Nephron progenitor cell (in vitro differentiated cells): Measurements from ENCODE around the gene SRSF7.

Source experiments
- DNase-seq: peaks from one replicate; pipeline ENCODE4 v3.0.0; 2021
- H3K27ac Mint-ChIP-seq: 2 replicates; pipeline ENCODE4 v1.8.0; 2021; ENCODE audit warnings: mild to moderate bottlenecking, moderate library complexity, mixed read lengths
- H3K27me3 Mint-ChIP-seq: 2 replicates; pipeline ENCODE4 v1.8.0; 2021; ENCODE audit warnings: mild to moderate bottlenecking, low read depth, mixed read lengths; ENCODE audit not compliant: poor library complexity
- H3K36me3 Mint-ChIP-seq: 2 replicates; pipeline ENCODE4 v1.8.0; 2021; ENCODE audit warnings: low read depth, mixed read lengths
- H3K4me1 Mint-ChIP-seq: 2 replicates; pipeline ENCODE4 v1.8.0; 2021; ENCODE audit warnings: mixed read lengths
- H3K4me3 Mint-ChIP-seq: 2 replicates; pipeline ENCODE4 v1.8.0; 2021; ENCODE audit warnings: mild to moderate bottlenecking, moderate library complexity, mixed read lengths
- H3K9me3 Mint-ChIP-seq: 2 replicates; pipeline ENCODE4 v1.8.0; 2021; ENCODE audit warnings: mild to moderate bottlenecking, moderate library complexity, mixed read lengths
- TF ChIP-seq, protein P1 (sequence below): fragments of 200-600 bp; sonication (generic); IDR thresholded peaks from 2 replicates; pipeline ENCODE4 v1.5.0; 2021; ENCODE audit warnings: antibody characterized with exemption

Gene SRSF7

DNA sequence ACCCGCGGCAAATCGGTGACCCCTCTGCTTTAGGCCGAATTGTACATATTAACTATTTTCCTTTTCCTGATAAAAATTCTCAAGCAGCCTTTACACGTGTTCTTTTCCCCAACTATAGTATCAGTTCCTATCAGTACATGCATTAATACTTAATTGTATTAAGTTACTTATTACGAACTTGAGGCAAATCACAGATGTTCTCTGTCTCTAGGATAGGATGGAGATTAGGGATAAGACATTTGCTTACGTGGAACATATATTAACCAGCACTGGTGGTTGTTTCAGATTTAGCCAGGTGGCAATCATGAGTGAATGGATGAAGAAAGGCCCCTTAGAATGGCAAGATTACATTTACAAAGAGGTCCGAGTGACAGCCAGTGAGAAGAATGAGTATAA is 27.5 kb upstream of the SRSF7 start:
- DNase-seq: no peak
- TF ChIP-seq, protein P1, sequence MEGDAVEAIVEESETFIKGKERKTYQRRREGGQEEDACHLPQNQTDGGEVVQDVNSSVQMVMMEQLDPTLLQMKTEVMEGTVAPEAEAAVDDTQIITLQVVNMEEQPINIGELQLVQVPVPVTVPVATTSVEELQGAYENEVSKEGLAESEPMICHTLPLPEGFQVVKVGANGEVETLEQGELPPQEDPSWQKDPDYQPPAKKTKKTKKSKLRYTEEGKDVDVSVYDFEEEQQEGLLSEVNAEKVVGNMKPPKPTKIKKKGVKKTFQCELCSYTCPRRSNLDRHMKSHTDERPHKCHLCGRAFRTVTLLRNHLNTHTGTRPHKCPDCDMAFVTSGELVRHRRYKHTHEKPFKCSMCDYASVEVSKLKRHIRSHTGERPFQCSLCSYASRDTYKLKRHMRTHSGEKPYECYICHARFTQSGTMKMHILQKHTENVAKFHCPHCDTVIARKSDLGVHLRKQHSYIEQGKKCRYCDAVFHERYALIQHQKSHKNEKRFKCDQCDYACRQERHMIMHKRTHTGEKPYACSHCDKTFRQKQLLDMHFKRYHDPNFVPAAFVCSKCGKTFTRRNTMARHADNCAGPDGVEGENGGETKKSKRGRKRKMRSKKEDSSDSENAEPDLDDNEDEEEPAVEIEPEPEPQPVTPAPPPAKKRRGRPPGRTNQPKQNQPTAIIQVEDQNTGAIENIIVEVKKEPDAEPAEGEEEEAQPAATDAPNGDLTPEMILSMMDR: no peak
- H3K27ac Mint-ChIP-seq: peak overlapping the region; percentile 95
- peaks cover 22% of the 10 kb centered on the region for H3K36me3 Mint-ChIP-seq
- H3K4me1 Mint-ChIP-seq: peaks cover 15% of the 10 kb centered on the region
- H3K4me3 Mint-ChIP-seq: peak overlapping the region; percentile 98
- H3K9me3 Mint-ChIP-seq: no peaks in the 10 kb centered on the region
- peaks cover 21% of the 10 kb centered on the region for H3K27me3 Mint-ChIP-seq

DNA sequence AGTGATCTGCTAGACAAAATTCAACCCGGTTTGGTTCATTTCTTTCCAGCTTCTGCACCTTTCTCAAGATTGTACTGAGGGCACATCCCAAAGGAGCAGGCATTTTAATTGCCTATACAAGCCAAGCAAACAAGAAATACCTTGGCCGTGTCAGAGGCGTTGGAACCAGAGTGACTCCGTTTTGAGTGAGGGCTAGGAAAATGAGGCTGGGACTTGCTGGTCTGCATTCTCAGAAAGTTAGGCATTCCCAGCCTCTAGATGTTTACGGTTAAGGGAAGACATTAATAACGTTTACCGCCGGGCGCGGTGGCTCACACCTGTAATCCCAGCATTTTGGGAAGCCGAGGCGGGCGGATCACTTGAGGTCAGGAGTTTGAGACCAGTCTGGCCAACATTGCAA is 25.4 kb upstream of the SRSF7 start:
- TF ChIP-seq, protein P1: no peak
- Mint-ChIP-seq H3K4me3 (peak overlapping the region; percentile 58), H3K4me1 (peaks cover 15% of the 10 kb centered on the region), H3K36me3 (peaks cover 13% of the 10 kb centered on the region), H3K27ac (no peak overlapping the region), H3K27me3 (peaks cover 28% of the 10 kb centered on the region), H3K9me3 (no peaks in the 10 kb centered on the region)
- no peak for DNase-seq

DNA sequence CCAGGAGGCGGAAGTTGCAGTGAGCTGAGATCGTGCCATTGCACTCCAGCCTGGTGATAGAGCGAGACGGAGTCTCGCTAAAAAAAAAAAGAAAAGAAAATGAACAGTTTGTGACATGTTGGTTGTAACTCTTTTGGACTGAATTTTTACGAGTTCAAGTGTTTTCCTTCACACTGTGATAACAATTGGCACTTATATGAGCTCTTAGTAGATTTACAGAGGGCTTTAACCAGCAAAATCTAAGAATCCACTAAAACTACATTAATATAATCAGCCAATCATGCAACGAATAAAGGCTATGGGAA is 24.7 kb upstream of the SRSF7 start:
- Mint-ChIP-seq H3K9me3 (peaks cover under 1% of the 10 kb centered on the region), H3K4me3 (no peak overlapping the region), H3K27me3 (peaks cover 28% of the 10 kb centered on the region), H3K27ac (no peak overlapping the region), H3K36me3 (peaks cover 6% of the 10 kb centered on the region), H3K4me1 (peaks cover 17% of the 10 kb centered on the region)
- DNase-seq: no peak
- TF ChIP-seq, protein P1: no peak

DNA sequence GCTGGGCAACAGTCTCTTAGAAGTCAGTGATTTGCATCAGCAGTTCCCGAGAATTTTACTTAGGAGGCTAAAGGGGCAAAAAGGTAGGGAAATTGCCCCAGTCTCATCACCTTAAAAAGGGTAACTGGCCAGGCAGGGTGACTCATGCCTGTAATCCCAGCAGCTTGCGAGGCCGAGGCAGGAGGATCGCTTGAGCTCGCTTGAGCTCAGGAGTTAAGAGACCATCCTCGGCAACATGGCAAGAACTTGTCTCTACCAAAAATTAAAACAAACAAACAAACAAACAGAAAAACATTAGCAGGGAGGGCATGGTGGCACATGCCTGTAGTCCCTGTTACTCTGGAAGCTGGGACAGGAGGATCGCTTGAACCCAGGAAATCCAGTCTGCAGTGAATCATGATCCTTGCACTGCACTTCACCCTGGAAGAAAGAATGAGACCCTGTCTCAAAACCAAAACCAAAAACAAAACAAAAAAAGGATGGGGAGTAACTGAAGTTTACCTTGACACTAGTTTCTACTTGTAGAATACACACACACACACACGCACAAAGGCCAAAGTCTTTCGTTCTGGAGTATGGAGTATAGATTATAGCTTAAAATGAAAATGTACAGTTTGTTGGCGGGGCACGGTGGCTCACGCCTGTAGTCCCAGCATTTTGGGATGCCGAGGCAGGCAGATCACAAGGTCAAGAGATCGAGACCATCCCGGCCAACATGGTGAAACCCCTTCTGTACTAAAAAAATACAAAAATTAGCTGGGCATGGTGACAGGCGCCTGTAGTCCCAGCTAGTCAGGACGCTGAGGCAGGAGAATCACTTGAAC is 24.1 kb upstream of the SRSF7 start:
- peaks cover 23% of the 10 kb centered on the region for H3K4me1 Mint-ChIP-seq
- DNase-seq: no peak
- no peak overlapping the region for H3K27ac Mint-ChIP-seq
- peaks cover 3% of the 10 kb centered on the region for H3K9me3 Mint-ChIP-seq
- TF ChIP-seq, protein P1: no peak
- H3K4me3 Mint-ChIP-seq: no peak overlapping the region
- H3K27me3 Mint-ChIP-seq: peaks cover 28% of the 10 kb centered on the region
- H3K36me3 Mint-ChIP-seq: peaks cover under 1% of the 10 kb centered on the region

DNA sequence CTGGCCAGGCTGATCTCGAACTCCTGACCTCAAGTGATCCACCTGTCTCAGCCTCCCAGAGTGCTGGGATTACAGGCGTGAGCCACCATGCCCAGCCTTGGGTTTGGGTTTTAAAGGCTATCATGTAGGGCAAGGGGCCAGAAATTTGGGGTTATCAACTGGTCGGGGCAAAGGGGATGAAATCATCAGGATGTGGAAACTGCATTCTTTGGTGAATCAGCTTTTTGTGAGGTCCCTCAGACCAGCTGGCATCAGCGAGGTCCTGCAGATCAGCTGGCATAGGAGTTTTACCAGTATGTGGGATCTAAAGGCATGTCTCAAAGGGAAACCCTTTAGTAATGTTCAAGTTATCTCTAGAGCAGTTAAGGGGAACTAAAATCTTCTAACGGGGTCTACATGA is 20.5 kb upstream of the SRSF7 start:
- Mint-ChIP-seq H3K4me1 (peaks cover 15% of the 10 kb centered on the region), H3K9me3 (peaks cover 3% of the 10 kb centered on the region), H3K27me3 (peaks cover 23% of the 10 kb centered on the region), H3K4me3 (no peak overlapping the region), H3K36me3 (no peaks in the 10 kb centered on the region), H3K27ac (no peak overlapping the region)
- TF ChIP-seq, protein P1: no peak
- DNase-seq: no peak

DNA sequence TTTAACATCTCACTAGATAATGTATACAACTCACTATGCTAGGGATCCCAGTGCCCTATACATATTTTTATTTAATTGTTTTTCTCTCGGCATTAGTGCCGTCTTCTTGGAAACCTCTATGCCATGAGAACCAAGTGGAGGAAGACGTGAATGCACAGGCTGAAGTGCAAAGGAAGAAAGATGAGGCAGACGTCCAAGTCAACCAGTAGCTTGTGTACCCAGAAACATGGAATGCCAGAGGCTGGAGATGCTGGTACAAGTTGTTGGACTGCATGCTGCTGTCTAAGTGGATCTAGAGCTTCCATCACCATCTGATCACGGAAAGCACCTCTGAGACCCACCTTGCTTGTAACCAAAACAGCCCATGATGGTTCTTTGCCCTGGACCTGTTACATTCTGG is 14.4 kb upstream of the SRSF7 start:
- H3K4me1 Mint-ChIP-seq: peaks cover 10% of the 10 kb centered on the region
- H3K27me3 Mint-ChIP-seq: peaks cover 6% of the 10 kb centered on the region
- no peak overlapping the region for H3K4me3 Mint-ChIP-seq
- TF ChIP-seq, protein P1: no peak
- no peak for DNase-seq
- no peak overlapping the region for H3K27ac Mint-ChIP-seq
- H3K9me3 Mint-ChIP-seq: no peaks in the 10 kb centered on the region
- no peaks in the 10 kb centered on the region for H3K36me3 Mint-ChIP-seq
